M059J (cell line): Measurements from ENCODE around the gene IGF2. TPM values are rescaled to one million over a fixed set of nuclear protein-coding genes. Genes with fewer than 3 reads are reported as not detected.

Experiments
- DNase-seq: peaks from one replicate; pipeline ENCODE4 v3.0.0-alpha.2; 2012; ENCODE audit warnings: low read depth
- total RNA-seq: library from RNA; depleted of rRNA; stranded (reverse); fragments of >200 nt; shearing (Covaris generic); gene quantifications from 2 replicates; pipeline ENCODE4 v1.2.3, GENCODE V29; 2014

Gene IGF2
- total RNA-seq, 1 experiment from 2014 or later: 0.07 TPM

GRCh38 chr11:2153581-2154194, 14.5 kb upstream of the IGF2 start:
- no peak for DNase-seq

- DNase-seq: peak; percentile 66
Observed at GRCh38 chr11:2151500-2152257, 12.5 kb upstream of the IGF2 start.

- DNase-seq: peak; percentile 53
Observed at GRCh38 chr11:2149864-2150847, 11.0 kb upstream of the IGF2 start.

- DNase-seq: no peak
Observed at GRCh38 chr11:2149460-2149859, 10.3 kb upstream of the IGF2 start.

GRCh38 chr11:2148595-2148994, 9.4 kb upstream of the IGF2 start:
- no peak for DNase-seq

GRCh38 chr11:2147391-2147790, 8.2 kb upstream of the IGF2 start:
- no peak for DNase-seq

GRCh38 chr11:2146051-2146450, 6.9 kb upstream of the IGF2 start:
- DNase-seq: no peak

GRCh38 chr11:2144544-2145248, 5.5 kb upstream of the IGF2 start:
- no peak for DNase-seq

- no peak for DNase-seq
Observed at GRCh38 chr11:2143799-2144543, 4.8 kb upstream of the IGF2 start.

GRCh38 chr11:2143477-2143798, 4.2 kb upstream of the IGF2 start:
- DNase-seq: no peak

- DNase-seq: peak; percentile 60
Observed at GRCh38 chr11:2142762-2143202, 3.6 kb upstream of the IGF2 start.

GRCh38 chr11:2142300-2142759, 3.1 kb upstream of the IGF2 start:
- peak; percentile 38 for DNase-seq

GRCh38 chr11:2140411-2141400, 1.5 kb upstream of the IGF2 start:
- no peak for DNase-seq

GRCh38 chr11:2139621-2140337, 590 bp upstream of the IGF2 start:
- no peak for DNase-seq

GRCh38 chr11:2138431-2139122, 612 bp downstream of the IGF2 start:
- DNase-seq: no peak

- no peak for DNase-seq
Observed at GRCh38 chr11:2138068-2138430, 1.1 kb downstream of the IGF2 start.

GRCh38 chr11:2137202-2138067, 1.8 kb downstream of the IGF2 start:
- peak; percentile 68 for DNase-seq

- DNase-seq: no peak
Observed at GRCh38 chr11:2136952-2137201, 2.3 kb downstream of the IGF2 start.
